Hematopoietic multipotent progenitor cell (in vitro differentiated cells): ENCODE data around the gene LRP5. TPM values are rescaled to one million over a fixed set of nuclear protein-coding genes. Genes with fewer than 3 reads are reported as not detected.
"Not testable (repeated sequence)": the region's sequence is repeated elsewhere in the genome, so short reads cannot be mapped to it uniquely, and the experiment has no call there.

ENCODE experiments used
- DNase-seq, 3 donors: peaks; one replicate each; pipeline ENCODE4 v3.0.0-alpha.2; 2011 to 2015; ENCODE audit warnings: low read depth in 2 of 3, low spot score in 2 of 3
- total RNA-seq: library from RNA; depleted of rRNA; stranded (reverse); fragments of >200 nt; gene quantifications from one replicate; pipeline ENCODE4 v1.2.3, GENCODE V29; 2012

Gene LRP5
- total RNA-seq, 1 donor, result 70.0 TPM

DNA sequence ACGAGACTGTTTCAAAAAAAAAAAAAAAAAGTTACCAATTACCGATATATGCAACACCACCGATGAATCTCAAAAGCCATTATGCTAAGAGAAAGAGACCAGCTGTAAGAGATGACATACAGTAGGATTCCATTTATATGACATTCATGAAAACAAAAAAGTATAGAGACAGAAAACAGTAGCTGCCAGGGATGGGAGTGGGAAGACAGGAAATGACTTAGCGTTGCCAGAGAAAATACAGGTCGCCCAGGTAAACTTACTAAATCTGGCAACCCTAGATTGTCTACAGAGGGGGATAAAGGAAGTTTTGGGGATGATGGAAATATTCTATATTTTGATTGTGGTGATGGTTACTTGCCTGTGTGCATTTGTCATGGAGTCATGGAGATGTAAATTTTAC, 32.7 kb upstream of the LRP5 start:
- no peak for DNase-seq

DNA sequence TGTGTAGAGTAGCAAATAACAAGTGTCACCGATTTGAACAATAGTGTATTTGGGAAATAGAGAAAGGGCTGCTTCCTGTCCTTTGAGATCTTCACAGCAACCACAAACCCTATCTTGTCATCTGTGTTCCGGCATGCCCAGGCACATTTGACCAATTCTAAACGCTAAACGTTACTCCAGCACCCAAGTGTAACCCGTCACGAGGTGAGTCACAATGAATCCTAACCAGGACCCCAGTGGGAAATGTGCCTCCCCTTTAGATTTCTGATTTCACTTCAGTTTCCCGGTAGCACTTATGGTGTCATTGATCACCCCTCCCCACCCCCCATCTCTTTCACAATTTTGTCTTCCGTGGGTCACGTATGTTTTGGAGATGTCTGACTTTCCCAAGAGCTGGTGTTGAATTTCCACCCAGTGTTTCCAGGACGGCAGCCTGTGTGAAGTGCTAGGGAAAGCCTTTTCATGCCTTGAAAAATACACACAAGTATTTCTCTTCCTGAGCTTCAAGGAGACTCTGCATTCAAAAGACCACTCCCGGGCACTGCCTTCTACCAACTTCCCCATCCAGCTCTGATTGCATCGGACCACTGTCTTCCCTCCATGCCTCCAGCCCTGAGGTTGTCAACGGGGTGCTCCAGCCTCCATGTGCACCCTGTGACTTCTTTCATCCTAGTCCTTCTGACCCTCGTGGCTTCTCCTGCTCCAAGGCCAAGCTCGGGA, 30.1 kb upstream of the LRP5 start:
- peak in 2 of 3 donors; percentile 69 to 84 for DNase-seq

DNA sequence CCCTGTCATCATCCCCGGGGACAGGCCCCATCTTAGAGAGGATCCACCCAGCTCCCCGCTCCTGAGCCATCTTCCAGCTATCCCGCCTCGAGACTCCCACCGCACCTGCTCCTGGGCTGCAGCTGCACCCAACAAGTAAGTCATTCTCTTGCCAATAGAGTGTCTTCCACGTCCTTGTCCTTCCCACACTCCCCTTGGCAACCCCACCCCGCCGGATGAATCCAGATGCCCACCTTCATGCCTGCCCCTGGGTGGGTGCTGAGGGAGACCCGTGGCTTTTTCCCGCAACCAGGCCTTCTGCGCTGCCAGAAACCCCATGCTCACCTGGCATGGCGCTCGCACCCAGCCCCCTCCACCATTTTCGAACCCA, 29.5 kb upstream of the LRP5 start:
- DNase-seq, result no peak

DNA sequence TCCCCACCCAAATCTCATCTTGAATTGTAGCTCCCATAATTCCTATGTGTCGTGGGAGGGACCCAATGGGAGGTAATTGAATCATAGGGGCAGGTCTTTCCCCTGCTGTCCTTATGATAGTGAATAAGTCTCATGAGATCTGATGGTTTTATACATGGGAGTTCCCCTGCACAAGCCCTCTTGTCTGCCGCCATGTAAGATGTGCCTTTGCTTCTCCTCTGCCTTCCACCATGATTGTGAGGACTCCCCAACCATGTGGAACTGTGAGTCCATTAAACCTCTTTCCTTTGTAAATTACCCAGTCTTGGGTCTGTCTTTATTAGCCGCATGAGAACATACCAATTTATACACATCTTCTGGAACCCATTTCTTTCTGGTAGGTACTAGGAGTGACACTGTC, 27.8 kb upstream of the LRP5 start:
- not testable (repeated sequence) for DNase-seq

DNA sequence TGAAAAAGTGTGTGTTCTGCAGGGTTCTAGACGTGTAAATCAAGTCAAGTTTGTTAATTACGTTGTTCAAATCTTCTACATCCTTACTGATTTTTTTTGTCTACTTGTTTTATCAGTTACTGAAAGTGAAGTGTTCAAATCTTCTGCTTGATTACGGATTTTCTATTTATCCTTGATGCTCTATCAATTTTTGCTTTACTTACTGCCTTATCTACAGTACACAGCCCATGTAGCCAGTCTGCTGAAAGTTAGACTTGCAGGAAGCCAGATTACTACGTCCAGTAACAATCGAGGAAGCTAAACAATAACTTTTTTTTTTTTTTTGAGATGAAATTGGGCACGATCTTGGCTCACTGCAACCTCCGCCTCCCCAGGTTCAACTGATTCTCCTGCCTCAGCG, 25.0 kb upstream of the LRP5 start:
- peak in 1 of 3 donors; percentile 22 for DNase-seq

DNA sequence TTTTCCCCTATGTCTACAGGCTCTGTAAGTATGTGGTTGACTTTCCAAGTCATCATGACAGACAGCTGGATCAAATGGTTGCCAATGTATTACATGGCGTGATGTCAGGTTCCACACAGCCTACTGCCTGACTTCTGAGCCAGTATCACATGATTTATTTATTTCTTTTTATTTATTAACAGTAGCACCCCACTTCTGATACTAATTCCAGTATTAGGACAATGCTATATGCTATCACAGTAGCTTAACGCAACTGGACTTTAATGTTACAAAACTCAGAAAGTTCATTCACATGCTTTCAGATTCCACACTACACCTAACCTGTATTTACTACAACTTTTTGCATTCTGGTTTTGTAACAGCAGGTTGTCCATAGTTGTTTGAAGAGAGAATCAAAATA, 22.9 kb upstream of the LRP5 start:
- DNase-seq, result no peak

DNA sequence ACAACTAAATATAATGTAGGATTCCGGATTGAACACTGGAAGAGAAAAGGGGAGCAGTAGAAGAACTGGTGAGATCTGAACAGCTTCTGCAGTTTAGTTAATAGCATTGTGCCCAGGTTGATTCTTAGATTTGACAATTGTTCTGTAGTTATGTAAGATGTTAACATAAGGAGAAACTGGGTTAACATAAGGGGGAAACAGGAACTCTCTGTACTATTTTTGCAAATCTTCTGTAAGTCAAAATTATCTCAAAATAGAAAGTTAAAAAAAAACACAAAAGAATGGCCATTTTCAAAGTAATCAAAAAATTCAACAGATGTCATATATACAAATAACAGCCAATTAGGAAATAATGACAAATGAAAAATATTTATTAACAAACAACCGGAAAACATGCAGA, 18.7 kb upstream of the LRP5 start:
- DNase-seq, result no peak

DNA sequence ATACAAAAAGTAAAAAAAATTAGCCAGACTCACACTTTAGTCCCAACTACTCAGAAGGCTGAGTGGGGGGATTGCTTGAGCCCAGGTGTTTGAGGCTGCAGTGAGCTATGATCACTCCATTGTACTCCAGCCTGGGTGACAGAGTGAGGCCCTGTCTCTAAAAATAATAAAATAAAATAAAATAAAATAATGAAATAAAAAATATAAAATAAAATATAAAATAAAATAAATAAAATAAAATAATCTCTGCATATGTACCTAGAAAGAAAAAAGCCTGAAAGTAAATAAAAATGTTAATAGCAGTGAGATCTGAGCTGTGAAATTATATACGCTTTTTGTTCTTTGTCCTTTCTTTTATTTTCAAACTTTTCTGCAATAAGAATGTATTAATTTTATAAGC, 17.1 kb upstream of the LRP5 start:
- DNase-seq, result no peak

DNA sequence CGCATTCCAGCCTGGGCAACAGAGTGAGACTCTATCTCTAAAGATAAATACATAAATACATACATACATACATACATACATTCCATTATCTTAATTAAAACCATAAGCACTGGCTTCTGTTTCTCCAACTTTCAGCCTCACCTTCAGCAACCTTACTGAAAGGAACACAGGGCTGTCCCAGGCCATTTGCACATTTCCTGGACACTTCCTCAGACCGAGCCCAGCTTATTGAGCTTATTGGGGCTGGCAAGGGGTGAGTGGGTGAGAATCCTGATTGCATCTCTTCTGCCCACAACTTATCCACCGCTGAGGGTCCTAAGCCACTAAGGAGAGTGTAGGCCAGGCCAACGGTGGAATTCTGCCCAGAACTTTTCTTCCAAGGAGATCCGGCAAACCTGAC, 16.5 kb upstream of the LRP5 start:
- DNase-seq, result no peak

DNA sequence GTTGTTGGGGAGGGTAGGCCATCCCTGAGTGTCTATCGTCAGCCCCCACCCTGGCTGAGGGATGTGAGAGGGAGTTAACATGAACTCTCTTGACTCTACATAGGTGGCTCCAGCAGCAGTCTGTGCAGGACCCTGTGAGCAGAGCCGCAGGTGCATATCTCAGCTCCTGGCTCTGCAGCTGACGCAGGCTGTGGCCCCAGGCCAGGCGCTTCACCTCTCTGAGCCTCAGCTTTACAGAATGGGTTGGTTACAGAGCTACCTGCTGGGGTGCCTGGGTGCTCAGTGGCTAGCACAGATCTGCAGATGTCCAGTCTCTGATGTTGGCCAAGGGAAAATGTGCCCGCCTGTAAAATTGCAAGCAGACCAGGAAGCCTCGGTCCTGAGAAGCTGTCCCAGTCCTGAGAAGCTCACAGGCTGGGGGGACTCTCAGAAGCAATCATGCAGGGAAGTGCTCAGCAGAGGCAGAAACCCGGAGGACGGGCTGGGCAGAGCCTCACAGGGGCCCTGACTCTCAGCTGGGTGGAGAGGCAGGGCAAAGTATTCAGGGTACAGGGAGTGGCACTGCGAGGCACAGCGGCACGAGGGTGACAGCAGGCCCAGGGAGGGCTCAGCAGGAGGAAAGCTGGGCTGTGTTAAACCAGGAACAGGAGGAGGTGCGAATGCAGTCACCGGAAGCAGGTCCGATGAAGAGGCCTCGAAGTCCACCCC, 15.9 kb upstream of the LRP5 start:
- DNase-seq, result no peak

DNA sequence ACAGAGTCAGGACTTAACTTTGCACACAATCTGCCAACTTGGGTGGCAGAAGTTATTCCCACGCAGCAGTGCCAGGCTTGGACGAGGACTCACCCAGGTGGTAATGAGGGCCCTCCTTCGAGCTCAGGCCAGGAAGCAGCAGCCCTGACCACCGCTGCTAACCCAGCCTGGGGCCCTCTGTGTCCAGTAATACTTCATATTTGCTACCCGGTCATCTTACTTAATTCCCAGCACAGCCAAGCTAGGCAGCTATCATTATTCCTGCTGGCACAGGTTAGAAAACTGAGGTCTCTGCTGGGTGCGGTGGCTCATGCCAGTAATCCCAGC, 15.4 kb upstream of the LRP5 start:
- no peak for DNase-seq

DNA sequence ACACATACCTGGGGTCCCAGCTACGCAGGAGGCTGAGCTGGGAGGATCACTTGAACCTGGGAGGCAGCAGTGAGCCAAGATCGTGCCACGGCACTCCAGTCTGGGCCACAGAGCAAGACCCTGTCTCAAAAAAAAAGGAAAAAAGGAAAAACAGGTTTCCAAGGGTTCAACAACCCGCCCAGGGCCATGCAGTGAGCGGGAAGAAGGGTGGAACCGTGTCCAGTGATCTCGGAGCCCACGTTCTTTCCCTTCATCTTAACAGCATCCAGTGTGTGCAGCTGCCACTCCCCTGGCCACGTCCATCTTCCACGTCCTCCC, 14.9 kb upstream of the LRP5 start:
- DNase-seq, result no peak

DNA sequence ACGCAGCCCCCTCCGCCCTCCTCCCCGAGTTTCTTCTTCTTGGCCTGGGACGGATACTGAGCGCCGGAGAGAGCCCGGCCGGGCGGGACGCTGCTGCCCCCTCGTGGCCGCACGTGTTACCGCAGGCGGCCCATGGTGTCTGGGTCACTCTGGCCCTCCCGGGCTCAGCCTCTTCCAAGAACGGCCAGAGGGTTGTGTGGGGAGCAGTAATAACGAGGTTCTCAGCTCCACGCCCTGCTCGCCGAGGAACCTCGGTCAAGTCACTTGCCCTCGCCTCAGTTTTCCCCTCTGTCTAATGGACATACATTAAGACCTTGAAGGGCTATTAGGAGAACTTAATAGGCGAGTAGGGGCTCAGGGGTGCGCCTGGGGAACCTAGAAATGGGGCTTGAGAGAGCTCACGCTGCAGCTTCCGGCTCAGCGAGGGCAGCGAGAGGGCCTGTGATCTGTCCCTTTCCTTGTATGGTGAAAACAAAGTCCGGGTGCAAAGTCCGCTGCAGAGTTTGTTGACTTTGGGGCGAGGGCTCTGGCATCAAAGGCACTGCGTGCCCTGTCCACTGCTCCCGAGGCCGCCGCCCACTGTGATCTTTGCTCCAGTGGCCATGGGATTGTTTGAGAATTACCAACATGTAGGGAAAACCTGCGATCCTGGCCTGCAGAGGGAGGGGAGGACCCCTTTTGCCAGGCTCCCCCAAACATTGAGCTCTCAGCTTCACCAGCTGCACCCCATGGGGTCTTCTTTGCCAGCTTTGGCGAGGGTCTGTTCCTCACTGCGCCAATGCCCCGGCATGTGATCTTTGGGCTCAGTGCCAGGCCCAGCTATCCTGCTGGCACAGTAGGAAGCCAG, 14.4 kb upstream of the LRP5 start:
- peak; percentile 63 to 75 (median 71) for DNase-seq

DNA sequence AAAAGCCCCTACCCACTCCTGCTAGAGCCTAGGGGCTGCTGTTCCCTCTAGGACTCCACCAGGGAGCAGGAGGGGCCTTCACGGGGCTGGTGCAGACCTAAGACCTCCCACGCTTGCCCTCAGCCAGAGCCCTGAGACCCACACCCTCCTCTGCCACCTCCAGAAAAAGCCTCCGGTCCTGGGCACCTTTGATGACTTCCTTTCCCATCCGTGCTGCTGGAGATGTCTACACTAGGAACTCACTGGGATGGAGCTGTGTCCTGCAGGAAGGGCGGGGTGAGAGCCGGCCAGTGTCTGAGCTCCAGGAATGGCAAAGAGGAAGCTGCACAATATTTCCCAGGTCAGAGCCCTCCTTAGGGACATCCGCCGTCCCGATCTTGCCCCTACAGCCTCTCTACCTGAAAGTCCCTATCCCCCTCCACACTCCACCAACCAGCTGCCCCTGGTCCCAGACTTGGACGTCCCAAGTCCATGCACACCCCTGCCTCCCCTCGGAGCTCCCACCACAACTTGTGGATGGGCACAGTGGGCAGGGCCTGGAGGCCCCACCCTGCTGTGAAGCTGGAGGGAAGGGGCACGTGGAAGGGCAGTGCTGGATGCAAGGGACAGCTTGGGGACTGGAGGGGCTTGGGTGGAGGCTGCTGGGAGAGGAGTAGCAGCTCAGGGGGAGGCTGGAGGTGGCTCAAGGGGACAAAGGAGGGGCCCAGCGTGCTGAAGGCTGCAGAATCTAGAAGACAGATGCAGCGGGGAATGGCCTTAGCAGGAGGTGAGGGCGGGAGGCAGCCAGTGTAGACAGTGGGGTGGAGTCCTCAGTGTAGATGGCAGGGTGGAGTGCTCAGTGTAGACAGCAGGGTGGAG, 13.5 kb upstream of the LRP5 start:
- no peak for DNase-seq

DNA sequence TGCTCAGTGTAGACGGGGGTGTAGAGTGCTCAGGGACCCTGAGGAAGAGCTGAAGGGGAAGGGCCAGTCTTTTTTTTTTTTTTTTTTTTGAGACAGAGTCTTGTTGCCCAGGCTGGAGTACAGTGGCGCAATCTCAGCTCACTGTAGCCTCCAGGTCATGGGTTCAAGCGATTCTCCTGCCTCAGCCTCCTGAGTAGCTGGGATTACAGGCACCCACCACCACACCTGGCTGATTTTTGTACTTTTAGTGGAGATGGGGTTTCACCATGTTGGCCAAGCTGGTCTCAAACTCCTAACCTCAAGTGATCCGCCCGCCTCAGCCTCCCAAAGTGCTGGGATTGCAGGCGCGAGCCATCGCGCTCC, 12.9 kb upstream of the LRP5 start:
- not testable (repeated sequence) for DNase-seq

DNA sequence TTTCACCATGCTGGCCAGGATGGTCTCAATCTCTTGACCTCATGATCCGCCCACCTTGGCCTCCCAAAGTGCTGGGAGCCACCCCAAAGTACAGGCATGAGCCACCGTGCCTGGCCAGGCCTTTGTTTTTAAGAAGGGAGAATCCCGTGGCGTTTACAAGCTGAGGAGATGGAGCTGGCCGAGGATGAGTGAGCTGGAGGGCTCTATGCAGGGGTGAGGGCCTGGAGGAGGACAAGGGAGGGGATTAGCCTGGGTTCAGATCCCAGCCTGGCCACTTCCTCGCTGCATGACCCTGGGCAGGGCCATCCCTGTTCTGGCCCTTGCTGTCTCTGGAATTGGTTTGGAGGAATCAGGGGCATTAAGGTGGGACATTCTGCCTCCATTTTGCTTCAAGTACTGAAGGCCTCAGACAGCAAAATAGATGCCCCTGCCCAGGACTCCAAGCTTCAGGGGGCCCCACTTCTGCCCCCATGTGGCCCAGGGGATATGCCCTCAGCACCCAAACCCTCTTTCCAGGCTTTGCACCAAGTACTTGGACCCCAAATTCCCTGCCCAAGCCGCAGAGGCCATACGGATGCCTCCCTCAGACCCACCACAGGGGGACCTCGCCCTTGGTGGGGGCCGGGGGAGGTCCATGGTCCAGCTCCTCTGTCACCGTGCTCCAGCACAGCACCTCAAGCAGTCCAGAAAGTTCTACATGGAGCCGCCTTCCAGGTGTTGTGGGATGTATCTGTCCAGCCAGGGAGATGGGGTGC, 12.1 kb upstream of the LRP5 start:
- DNase-seq, result no peak

DNA sequence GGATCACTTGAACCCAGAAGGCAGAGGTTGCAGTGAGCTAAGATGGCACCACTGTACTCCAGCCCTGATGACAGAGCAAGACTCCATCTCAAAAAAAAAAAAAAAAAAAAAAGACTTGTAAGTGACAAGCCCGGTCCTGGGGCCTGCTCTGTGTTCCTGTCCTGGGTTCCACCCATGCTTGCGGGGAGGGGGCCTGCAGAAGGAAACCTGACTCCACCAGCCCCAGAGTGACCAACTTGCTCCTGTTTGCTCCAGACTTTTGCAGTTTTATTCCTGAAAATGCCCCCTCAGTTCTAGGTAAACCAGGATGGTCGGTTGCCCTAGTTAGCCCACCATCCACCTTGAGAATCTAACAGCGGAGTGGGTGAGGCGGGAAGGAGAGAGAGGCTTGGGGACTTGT, 10.1 kb upstream of the LRP5 start:
- no peak for DNase-seq

DNA sequence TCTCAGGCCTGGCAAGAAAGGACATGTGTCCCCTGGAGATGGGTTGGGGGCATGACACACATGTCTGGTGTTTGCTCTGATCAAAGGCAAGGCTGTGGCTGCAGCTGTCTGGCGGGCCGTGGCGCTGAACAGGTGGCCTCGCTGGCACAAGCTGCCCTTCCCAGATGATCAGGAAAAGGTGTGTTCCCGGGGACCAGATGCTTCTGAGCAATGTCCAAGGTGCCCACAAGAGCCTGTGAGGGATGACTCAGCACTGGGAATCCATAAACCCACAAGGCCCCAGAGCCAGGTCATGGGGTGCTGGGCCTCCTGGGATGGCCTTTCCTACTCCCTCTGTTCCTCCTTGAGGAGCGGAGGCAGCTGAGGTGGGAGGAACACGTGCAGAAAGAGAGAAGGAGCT, 9.7 kb upstream of the LRP5 start:
- peak in 1 of 3 donors; percentile 57 for DNase-seq

DNA sequence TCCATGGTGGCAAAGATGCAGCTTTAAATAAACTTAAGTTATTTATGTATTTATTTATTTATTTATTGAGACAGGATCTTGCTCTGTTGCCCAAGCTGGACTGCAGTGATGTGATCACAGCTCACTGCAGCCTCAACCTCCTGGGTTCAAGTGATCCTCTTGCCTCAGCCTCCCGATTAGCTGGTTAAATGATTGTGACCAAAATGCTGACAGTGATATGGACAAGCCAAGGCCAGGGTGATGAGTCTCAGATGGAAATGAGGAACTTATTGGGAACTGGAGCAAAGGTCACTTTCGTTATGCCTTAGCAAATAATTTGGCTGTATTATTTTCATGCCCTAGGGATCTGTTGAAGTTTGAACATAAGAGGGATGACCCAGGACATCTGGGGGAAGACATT, 9.3 kb upstream of the LRP5 start:
- no peak for DNase-seq

DNA sequence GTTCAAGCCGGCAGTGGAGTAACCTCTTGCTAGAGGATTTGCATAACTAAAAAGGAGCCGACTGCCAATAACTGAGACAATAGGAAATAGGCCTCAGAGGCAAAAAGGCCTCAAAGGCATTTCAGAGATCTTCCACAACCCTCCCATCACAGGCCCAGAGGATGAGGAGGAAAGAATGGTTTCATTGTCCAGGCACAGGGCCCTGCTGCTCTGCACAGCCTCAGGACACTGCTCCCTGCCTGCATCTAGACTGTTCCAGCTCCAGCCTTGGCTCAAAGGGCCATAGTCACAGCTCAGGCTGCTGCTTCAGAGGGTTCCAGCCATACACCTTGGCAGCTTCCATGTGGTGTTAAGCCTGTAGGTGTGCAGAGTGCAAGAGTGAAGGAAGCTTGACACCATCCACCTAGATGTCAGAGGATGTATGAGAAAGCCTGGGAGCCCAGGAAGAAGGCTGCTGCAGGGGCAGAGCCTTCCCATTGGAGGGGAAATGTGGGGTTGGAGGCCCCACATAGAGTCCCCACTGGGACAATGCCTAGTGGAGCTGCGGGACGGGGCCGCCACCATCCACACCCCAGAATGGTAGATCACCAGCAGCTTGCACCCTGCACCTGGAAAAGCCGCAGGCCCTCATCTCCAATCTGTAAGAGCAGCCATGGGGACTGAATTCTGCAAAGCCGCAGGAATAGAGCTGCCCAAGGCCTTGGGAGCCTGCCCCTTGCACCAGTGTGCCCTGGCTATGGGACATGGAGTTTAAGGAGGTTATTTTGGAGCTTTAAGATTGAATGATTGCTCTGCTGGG, 8.2 kb upstream of the LRP5 start:
- DNase-seq, result no peak
